Choroid plexus epithelial cell (primary cell): ENCODE data around the gene PLCH1.

ENCODE experiments used
- DNase-seq: peaks from one replicate; pipeline ENCODE4 v3.0.0-alpha.2; 2010; ENCODE audit warnings: low read depth
- H3K4me3 ChIP-seq: 2 replicates; pipeline ENCODE4 v1.5.1; 2011; ENCODE audit warnings: low read depth, mild to moderate bottlenecking, control low read depth, low read length, moderate library complexity
- TF ChIP-seq, protein P1 (sequence below): conservative IDR thresholded peaks from 2 replicates; pipeline ENCODE4 v1.5.1; 2011; ENCODE audit warnings: low read depth, mild to moderate bottlenecking, control low read depth, inconsistent platforms, low read length, moderate library complexity

Gene PLCH1

GRCh38 chr3:155697542-155697941 is 47.3 kb downstream of the PLCH1 start:
- H3K4me3 ChIP-seq: no peak overlapping the region
- DNase-seq: no peak
- TF ChIP-seq, protein P1, sequence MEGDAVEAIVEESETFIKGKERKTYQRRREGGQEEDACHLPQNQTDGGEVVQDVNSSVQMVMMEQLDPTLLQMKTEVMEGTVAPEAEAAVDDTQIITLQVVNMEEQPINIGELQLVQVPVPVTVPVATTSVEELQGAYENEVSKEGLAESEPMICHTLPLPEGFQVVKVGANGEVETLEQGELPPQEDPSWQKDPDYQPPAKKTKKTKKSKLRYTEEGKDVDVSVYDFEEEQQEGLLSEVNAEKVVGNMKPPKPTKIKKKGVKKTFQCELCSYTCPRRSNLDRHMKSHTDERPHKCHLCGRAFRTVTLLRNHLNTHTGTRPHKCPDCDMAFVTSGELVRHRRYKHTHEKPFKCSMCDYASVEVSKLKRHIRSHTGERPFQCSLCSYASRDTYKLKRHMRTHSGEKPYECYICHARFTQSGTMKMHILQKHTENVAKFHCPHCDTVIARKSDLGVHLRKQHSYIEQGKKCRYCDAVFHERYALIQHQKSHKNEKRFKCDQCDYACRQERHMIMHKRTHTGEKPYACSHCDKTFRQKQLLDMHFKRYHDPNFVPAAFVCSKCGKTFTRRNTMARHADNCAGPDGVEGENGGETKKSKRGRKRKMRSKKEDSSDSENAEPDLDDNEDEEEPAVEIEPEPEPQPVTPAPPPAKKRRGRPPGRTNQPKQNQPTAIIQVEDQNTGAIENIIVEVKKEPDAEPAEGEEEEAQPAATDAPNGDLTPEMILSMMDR: no peak

GRCh38 chr3:155690921-155691320 is 54.0 kb downstream of the PLCH1 start:
- TF ChIP-seq, protein P1: no peak
- H3K4me3 ChIP-seq: no peak overlapping the region
- peak; percentile 13 for DNase-seq

GRCh38 chr3:155688481-155688880 is 56.4 kb downstream of the PLCH1 start:
- no peak for DNase-seq
- H3K4me3 ChIP-seq: no peak overlapping the region
- TF ChIP-seq, protein P1: no peak

GRCh38 chr3:155683344-155683720 is 61.5 kb downstream of the PLCH1 start:
- no peak overlapping the region for H3K4me3 ChIP-seq
- TF ChIP-seq, protein P1: no peak
- no peak for DNase-seq

DNA sequence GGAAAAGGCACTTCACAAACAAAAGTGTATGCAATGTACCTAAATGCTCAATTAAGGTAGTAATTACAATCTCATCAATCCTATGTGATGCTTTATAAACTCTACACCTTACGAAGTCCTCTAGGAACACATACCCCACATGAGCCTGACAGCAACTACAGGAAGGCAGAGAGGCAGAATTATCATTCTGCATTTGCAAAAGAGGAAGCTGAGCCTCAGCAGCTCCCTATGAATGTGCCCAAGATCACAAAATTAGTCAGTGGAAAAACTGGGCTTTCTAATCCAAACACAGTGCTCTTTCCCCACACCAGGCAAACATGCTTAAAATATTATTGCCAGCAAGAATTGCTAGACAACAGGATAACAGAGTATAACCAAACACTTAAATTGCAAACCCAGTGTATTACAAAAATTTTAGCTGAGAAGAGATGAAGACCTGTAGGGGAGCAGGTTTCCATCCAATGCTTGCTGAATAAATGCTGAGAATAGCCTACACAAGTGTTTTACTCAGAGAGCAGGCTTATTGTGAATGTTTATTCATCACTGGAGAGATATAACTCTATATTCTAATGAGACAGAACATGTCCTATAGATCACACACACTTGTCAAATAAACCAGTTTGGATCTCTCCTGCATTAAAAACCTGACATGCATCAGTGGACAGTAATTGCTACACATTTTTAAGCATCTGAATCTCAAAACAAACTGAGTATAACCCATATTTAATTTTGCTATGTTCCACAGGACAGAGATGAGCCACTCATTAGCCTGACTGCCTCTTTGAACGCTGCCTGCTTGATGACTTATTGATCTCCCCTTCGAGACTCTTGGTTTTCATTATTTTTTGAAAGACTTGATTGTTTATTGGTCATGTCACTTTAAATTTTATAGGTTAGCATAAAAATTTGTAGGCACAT is 62.2 kb downstream of the PLCH1 start:
- no peak overlapping the region for H3K4me3 ChIP-seq
- TF ChIP-seq, protein P1: no peak
- no peak for DNase-seq

GRCh38 chr3:155676252-155676981 is 68.5 kb downstream of the PLCH1 start:
- TF ChIP-seq, protein P1: no peak
- peak; percentile 51 for DNase-seq
- H3K4me3 ChIP-seq: no peak overlapping the region

DNA sequence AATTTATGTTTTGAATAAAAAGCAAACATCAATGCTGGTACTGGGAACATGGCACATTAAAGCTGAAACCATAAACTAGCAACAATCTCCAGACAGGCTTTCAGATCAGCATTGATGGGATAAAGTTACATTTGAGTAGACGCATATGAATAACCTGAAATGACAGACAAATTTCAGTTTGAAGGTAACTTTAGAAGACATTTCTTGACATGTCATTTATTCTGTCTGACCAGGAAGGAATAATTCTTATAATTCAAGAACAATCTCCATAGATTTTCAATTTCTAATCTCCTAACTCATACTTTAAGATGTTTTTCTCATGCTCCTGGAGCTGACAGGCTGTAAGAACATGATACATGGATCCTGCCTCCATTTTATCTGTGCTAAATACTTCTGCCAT is 69.8 kb downstream of the PLCH1 start:
- TF ChIP-seq, protein P1: no peak
- DNase-seq: no peak
- no peak overlapping the region for H3K4me3 ChIP-seq
